ENCODE data around the gene HNRNPD. TPM values are rescaled to one million over a fixed set of nuclear protein-coding genes. Genes with fewer than 3 reads are reported as not detected.
A peak's percentile ranks its signal among the peaks of the same experiment; 100 is the strongest.
"Not testable (repeated sequence)": the region's sequence is repeated elsewhere in the genome, so short reads cannot be mapped to it uniquely, and the experiment has no call there.

Gene HNRNPD
- total and polyA plus RNA-seq, 4 experiments from 2014 or later = 158 to 268 (median 241) TPM

DNA sequence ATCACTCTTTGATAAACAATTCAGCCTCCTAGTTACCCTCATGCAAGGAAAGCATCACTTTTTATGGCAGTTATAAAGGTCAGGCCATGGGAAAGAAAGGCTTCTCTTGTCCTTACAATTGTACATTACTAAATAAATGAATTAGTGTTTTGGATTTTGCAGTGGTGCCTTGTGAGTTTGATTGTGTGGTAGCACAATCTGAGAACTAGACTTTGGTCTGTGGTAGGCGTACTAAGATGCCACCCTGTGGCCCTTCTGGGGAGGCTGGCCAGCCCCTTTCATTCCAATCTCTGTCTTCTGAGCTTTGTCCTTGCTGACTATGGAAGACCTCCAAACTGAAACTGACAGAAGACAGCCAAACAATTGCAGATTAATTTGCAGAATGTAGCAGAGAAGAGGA, 14.6 kb upstream of the HNRNPD start:
- no peaks in the 10 kb centered on the region for H3K4me1 Mint-ChIP-seq
- H3K27ac ChIP-seq (ENCODE audit: low read depth, low read length) = no peak overlapping the region
- H3K36me3 Mint-ChIP-seq = no peaks in the 10 kb centered on the region
- no peaks in the 10 kb centered on the region for H3K36me3 ChIP-seq (ENCODE audit: insufficient read depth, low read length)
- H3K27me3 Mint-ChIP-seq = peaks cover 8 to 10% of the 10 kb centered on the region in 2 donors
- no peaks in the 10 kb centered on the region for H3K27me3 ChIP-seq (ENCODE audit: insufficient read depth, low read length)
- intact Hi-C loops (cut with micrococcal nuclease) = no loop called here
- no peak for DNase-seq
- no peaks in the 10 kb centered on the region for H3K9me3 ChIP-seq (ENCODE audit: control insufficient read depth in 1 of 2, low read length in 2 of 2)
- H3K4me3 Mint-ChIP-seq = no peak overlapping the region
- CTCF ChIA-PET (ENCODE audit: partially characterized antibody) = no interaction called here
- peaks cover 0 to 4% (median 0%) of the 10 kb centered on the region in 8 donors for H3K9me3 Mint-ChIP-seq
- no peak overlapping the region for H3K4me3 ChIP-seq (ENCODE audit: low read length in 2 of 2)
- H3K4me1 ChIP-seq (ENCODE audit: insufficient read depth, low read length) = no peaks in the 10 kb centered on the region
- H3K27ac Mint-ChIP-seq = no peak overlapping the region
- POLR2A ChIA-PET (ENCODE audit: partially characterized antibody) = no interaction called here

GRCh38 chr4:82386312-82386711, 12.5 kb upstream of the HNRNPD start:
- H3K27ac Mint-ChIP-seq; H3K27ac ChIP-seq (ENCODE audit: low read depth, low read length); POLR2A ChIA-PET (ENCODE audit: partially characterized antibody); H3K4me1 ChIP-seq (ENCODE audit: insufficient read depth, low read length); H3K4me1 Mint-ChIP-seq; H3K9me3 Mint-ChIP-seq; intact Hi-C loops (cut with micrococcal nuclease); DNase-seq; H3K36me3 ChIP-seq (ENCODE audit: insufficient read depth, low read length); H3K9me3 ChIP-seq (ENCODE audit: control insufficient read depth in 1 of 2, low read length in 2 of 2); H3K27me3 ChIP-seq (ENCODE audit: insufficient read depth, low read length); H3K4me3 Mint-ChIP-seq; CTCF ChIA-PET (ENCODE audit: partially characterized antibody); H3K36me3 Mint-ChIP-seq; H3K27me3 Mint-ChIP-seq; H3K4me3 ChIP-seq (ENCODE audit: low read length in 2 of 2): not testable (repeated sequence)

GRCh38 chr4:82382751-82383150, 9.0 kb upstream of the HNRNPD start:
- Mint-ChIP-seq H3K4me3 (no peak overlapping the region), H3K9me3 (peaks cover 0 to 4% (median 0%) of the 10 kb centered on the region in 8 donors), H3K27me3 (peaks cover 5 to 8% of the 10 kb centered on the region in 2 donors), H3K4me1 (peaks cover 2 to 6% (median 4%) of the 10 kb centered on the region in 4 donors), H3K36me3 (peaks cover 0 to 1% of the 10 kb centered on the region in 2 donors), H3K27ac (no peak overlapping the region)
- ChIA-PET CTCF (ENCODE audit: partially characterized antibody) (interaction anchor here (0.9 kb wide), 1 partner anchor 46 kb away, joined by 3 read pairs; no protein-coding TSS in a partner anchor), POLR2A (ENCODE audit: partially characterized antibody) (interaction anchor here (1.0 kb wide), 1 partner anchor 9 kb away, joined by 4 read pairs; the partner anchor contains the start of gene HNRNPD)
- no peak for DNase-seq
- Histone ChIP-seq H3K27me3 (ENCODE audit: insufficient read depth, low read length) (no peaks in the 10 kb centered on the region), H3K36me3 (ENCODE audit: insufficient read depth, low read length) (no peaks in the 10 kb centered on the region), H3K4me1 (ENCODE audit: insufficient read depth, low read length) (no peaks in the 10 kb centered on the region), H3K27ac (ENCODE audit: low read depth, low read length) (no peak overlapping the region), H3K9me3 (ENCODE audit: control insufficient read depth in 1 of 2, low read length in 2 of 2) (no peaks in the 10 kb centered on the region), H3K4me3 (ENCODE audit: low read length in 2 of 2) (no peak overlapping the region)
- intact Hi-C loops (cut with micrococcal nuclease) = no loop called here

DNA sequence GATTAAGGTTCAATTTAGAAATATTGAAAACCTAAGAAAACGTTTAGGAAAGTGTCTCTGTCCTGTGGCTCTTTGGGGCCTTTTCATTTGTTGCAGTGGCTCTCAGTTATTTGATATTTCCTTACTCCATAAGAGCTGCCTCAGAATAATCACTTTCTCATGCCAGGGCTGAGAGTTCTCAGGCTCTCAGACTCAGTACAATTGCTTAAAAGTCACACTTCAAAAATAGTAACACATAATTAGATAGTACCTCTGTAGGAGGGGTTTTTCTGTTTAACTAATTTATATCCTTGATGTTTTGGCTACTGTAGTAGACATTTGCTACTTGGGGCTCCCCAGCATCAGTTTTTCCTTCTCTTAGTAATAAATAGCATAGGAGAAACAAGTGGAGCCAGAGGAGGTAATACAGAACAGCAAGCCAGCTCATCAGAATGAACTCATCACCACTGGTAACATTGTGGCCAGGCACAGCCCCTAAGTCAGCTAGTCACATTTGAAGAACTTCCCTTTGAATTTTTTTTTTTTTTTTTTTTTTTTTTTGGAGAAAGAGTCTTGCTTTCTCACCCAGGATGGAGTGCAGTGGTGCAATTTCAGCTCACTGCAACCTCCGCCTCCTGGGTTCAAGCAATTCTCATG, 8.0 kb upstream of the HNRNPD start:
- Histone ChIP-seq H3K4me3 (ENCODE audit: low read length in 2 of 2) (no peak overlapping the region), H3K9me3 (ENCODE audit: control insufficient read depth in 1 of 2, low read length in 2 of 2) (no peaks in the 10 kb centered on the region), H3K4me1 (ENCODE audit: insufficient read depth, low read length) (no peaks in the 10 kb centered on the region), H3K36me3 (ENCODE audit: insufficient read depth, low read length) (no peaks in the 10 kb centered on the region), H3K27me3 (ENCODE audit: insufficient read depth, low read length) (no peaks in the 10 kb centered on the region), H3K27ac (ENCODE audit: low read depth, low read length) (no peak overlapping the region)
- no peak overlapping the region for H3K27ac Mint-ChIP-seq
- peaks cover 0 to 2% of the 10 kb centered on the region in 2 donors for H3K36me3 Mint-ChIP-seq
- DNase-seq = no peak
- intact Hi-C loops (cut with micrococcal nuclease) = no loop called here
- no peak overlapping the region for H3K4me3 Mint-ChIP-seq
- peaks cover 3 to 10% (median 7%) of the 10 kb centered on the region in 4 donors for H3K4me1 Mint-ChIP-seq
- peaks cover 0 to 4% (median 0%) of the 10 kb centered on the region in 8 donors for H3K9me3 Mint-ChIP-seq
- CTCF ChIA-PET (ENCODE audit: partially characterized antibody) = interaction anchor here (1.3 kb wide), 1 partner anchor 113 kb away, joined by 4 read pairs; no protein-coding TSS in a partner anchor
- POLR2A ChIA-PET (ENCODE audit: partially characterized antibody) = interaction anchor here (1.4 to 1.7 kb wide), 2 partner anchors 9 to 47 kb away, joined by 7 to 9 read pairs; partner anchors contain the start of gene HNRNPDL
- peaks cover 5 to 8% of the 10 kb centered on the region in 2 donors for H3K27me3 Mint-ChIP-seq

- Histone ChIP-seq H3K4me1 (ENCODE audit: insufficient read depth, low read length) (peaks cover 5% of the 10 kb centered on the region), H3K27me3 (ENCODE audit: insufficient read depth, low read length) (no peaks in the 10 kb centered on the region), H3K9me3 (ENCODE audit: control insufficient read depth in 1 of 2, low read length in 2 of 2) (no peaks in the 10 kb centered on the region), H3K4me3 (ENCODE audit: low read length in 2 of 2) (no peak overlapping the region), H3K36me3 (ENCODE audit: insufficient read depth, low read length) (no peaks in the 10 kb centered on the region), H3K27ac (ENCODE audit: low read depth, low read length) (no peak overlapping the region)
- peaks cover 5 to 6% of the 10 kb centered on the region in 2 donors for H3K27me3 Mint-ChIP-seq
- peaks cover 2% of the 10 kb centered on the region in 2 donors for H3K36me3 Mint-ChIP-seq
- ChIA-PET CTCF (ENCODE audit: partially characterized antibody) (interaction anchor here (1.3 to 1.4 kb wide), 2 partner anchors 21 to 113 kb away, joined by 3 to 4 read pairs; no protein-coding TSS in a partner anchor), POLR2A (ENCODE audit: partially characterized antibody) (interaction anchor here (1.4 to 1.7 kb wide), 2 partner anchors 9 to 48 kb away, joined by 7 to 9 read pairs; partner anchors contain the start of gene HNRNPDL)
- no peak for DNase-seq
- H3K27ac Mint-ChIP-seq = no peak overlapping the region
- intact Hi-C loops (cut with micrococcal nuclease) = no loop called here
- peaks cover 5 to 15% (median 11%) of the 10 kb centered on the region in 4 donors for H3K4me1 Mint-ChIP-seq
- H3K4me3 Mint-ChIP-seq = no peak overlapping the region
- H3K9me3 Mint-ChIP-seq = peaks cover 0 to 4% (median 0%) of the 10 kb centered on the region in 8 donors
Observed at GRCh38 chr4:82381235-82381634, 7.4 kb upstream of the HNRNPD start.

GRCh38 chr4:82380831-82381230, 7.0 kb upstream of the HNRNPD start:
- H3K9me3 Mint-ChIP-seq = peaks cover 0 to 3% (median 0%) of the 10 kb centered on the region in 8 donors
- no peaks in the 10 kb centered on the region for H3K9me3 ChIP-seq (ENCODE audit: control insufficient read depth in 1 of 2, low read length in 2 of 2)
- ChIA-PET CTCF (ENCODE audit: partially characterized antibody) (interaction anchor here (1.3 to 1.4 kb wide), 2 partner anchors 20 to 112 kb away, joined by 3 to 4 read pairs; no protein-coding TSS in a partner anchor), POLR2A (ENCODE audit: partially characterized antibody) (interaction anchor here (1.4 to 1.7 kb wide), 2 partner anchors 8 to 48 kb away, joined by 7 to 9 read pairs; partner anchors contain the start of gene HNRNPDL)
- no peak overlapping the region for H3K4me3 Mint-ChIP-seq
- peaks cover 9 to 19% (median 14%) of the 10 kb centered on the region in 4 donors for H3K4me1 Mint-ChIP-seq
- H3K4me3 ChIP-seq (ENCODE audit: low read length in 2 of 2) = no peak overlapping the region
- H3K36me3 Mint-ChIP-seq = peaks cover 2% of the 10 kb centered on the region in 2 donors
- no peaks in the 10 kb centered on the region for H3K27me3 ChIP-seq (ENCODE audit: insufficient read depth, low read length)
- H3K4me1 ChIP-seq (ENCODE audit: insufficient read depth, low read length) = peaks cover 9% of the 10 kb centered on the region
- H3K36me3 ChIP-seq (ENCODE audit: insufficient read depth, low read length) = no peaks in the 10 kb centered on the region
- peaks cover 3 to 5% of the 10 kb centered on the region in 2 donors for H3K27me3 Mint-ChIP-seq
- H3K27ac ChIP-seq (ENCODE audit: low read depth, low read length) = no peak overlapping the region
- no peak for DNase-seq
- intact Hi-C loops (cut with micrococcal nuclease) = no loop called here
- H3K27ac Mint-ChIP-seq = peak overlapping the region in 1 of 7 donors; percentile 31

- Mint-ChIP-seq H3K4me1 (peaks cover 12 to 23% (median 18%) of the 10 kb centered on the region in 4 donors), H3K27me3 (peaks cover under 1 to 1% of the 10 kb centered on the region in 2 donors), H3K36me3 (peaks cover 2% of the 10 kb centered on the region in 2 donors), H3K27ac (no peak overlapping the region), H3K9me3 (peaks cover 0 to 2% (median 0%) of the 10 kb centered on the region in 8 donors), H3K4me3 (no peak overlapping the region)
- ChIA-PET CTCF (ENCODE audit: partially characterized antibody) (interaction anchor here (0.9 to 1.4 kb wide), 3 partner anchors 20 to 112 kb away, joined by 3 to 4 read pairs (median 3); no protein-coding TSS in a partner anchor), POLR2A (ENCODE audit: partially characterized antibody) (interaction anchor here (1.7 kb wide), 1 partner anchor 49 kb away, joined by 9 read pairs; the partner anchor contains the start of gene HNRNPDL)
- Histone ChIP-seq H3K27ac (ENCODE audit: low read depth, low read length) (no peak overlapping the region), H3K4me1 (ENCODE audit: insufficient read depth, low read length) (peaks cover 13% of the 10 kb centered on the region), H3K4me3 (ENCODE audit: low read length in 2 of 2) (no peak overlapping the region), H3K36me3 (ENCODE audit: insufficient read depth, low read length) (no peaks in the 10 kb centered on the region), H3K27me3 (ENCODE audit: insufficient read depth, low read length) (no peaks in the 10 kb centered on the region), H3K9me3 (ENCODE audit: control insufficient read depth in 1 of 2, low read length in 2 of 2) (no peaks in the 10 kb centered on the region)
- no peak for DNase-seq
- intact Hi-C loops (cut with micrococcal nuclease) = no loop called here
Observed at GRCh38 chr4:82380344-82380743, 6.6 kb upstream of the HNRNPD start.
